GM18868 (cell line): ENCODE results near the gene NOTCH3.

Experiments
- ATAC-seq: cut with Tn5 transposase; IDR thresholded peaks from one replicate; pipeline ENCODE4 v1.9.1; 2021; ENCODE audit warnings: mild to moderate bottlenecking, moderate library complexity; ENCODE audit not compliant: unreplicated experiment

Gene NOTCH3

DNA sequence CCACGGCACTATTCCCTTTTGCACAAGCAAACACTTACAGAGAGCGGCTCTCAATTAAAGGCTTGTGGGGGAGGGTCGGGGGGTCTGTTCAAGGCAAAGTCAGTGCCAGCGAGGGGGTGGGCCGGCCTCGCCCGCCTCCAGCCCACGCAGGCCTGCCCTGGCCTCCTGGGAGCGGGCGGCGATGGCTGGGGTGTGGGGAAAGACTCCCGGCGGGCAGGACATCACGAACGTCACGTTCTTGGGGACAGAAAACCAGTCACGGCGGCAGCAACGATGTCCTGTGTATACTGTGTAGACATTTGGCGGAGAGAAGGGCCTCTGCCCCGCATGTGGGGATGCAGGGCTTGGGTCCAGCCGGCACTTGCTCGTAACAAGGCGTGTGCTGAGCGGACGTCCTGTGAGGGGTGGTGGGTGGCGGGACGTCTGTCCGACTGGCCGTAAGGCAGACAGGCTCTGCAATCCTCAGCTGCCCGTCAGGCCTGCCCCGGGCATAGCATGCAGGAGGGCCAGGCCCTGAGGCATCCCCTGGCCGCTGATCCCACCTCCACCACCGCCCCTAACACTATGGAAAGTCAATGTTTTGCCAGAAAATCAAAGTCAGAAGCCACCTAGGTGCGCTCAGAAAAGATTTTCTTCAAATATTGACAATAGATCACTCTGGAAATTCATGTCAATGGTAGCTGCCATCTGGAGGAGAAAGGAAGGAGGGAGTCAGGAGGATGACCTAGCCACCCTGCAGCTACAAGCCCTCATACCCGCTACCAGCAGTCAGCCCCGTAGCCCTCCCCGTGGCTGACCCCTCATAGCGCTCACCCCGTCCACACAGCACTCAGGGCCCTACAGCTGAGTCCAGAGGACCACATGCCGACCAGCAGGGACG lies 37.2 kb upstream of the NOTCH3 start:
- ATAC-seq = no peak

DNA sequence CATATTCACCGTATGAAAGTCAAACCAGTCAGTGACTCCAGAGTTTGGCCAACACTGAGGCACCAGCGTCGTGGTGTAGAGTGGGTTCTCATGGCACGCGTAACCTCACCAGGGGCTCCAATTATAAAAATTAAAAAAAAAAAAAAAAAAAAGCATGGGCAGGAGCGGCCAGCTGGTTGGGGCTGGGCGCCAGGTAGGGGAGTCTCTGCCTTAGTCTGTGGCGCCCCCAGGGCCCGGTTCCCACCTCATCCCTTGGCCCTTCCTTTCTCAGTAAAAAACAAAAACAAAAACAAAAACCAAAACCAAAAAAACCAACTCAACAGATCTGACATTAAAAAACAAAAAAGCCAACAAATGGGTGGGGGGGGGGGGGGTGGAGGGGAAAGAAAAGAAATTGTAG lies 36.1 kb upstream of the NOTCH3 start:
- no peak for ATAC-seq

DNA sequence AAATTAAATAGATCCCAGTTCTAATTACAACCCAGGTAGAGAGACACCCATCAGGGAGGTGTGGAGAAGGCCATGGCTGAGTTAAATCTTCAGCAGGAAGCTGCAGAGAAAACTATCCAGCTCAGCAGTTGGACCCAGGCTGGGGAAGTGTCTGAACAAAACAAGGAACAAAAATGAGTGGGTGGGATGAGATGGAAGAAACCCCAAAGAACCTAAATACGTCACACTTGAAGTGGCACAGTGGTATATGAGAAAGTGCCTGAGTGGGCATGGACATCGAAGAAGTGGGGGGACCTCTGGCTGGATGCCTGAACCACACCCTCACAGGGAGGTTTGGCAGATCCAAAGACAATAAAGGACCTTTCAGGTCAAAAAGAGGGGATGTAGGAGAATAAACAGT lies 35.0 kb upstream of the NOTCH3 start:
- no peak for ATAC-seq

DNA sequence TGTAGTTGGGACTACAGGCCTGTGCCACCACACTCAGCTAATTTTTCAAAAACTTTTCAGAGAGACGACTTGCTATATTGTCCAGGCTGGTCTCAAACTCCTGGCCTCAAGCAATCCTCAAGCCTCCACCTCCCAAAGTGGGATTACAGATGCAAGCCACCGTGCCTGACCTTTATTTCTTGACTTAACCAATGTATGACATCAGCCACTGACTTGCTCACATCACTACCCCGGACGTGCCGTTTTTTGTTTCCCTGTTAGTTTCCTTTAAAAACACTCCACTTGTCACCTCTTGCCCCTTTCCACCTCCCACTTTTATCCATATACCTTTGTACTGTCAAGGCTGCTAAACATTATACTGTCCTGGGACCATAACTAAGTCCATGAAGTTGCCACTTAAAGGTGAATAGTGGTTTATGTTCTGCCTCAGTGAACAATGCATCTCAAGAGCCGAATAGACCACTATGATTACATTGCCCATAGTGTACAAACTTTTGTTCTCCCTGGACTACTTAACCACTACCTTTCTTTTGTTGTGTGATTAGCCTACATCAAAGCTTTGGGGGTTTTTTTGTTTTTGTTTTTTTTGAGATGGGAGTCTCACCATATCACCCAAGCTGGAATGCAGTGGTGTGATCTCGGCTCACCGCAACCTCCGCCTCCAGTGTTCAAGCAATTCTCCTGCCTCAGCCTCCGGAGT lies 33.8 kb upstream of the NOTCH3 start:
- ATAC-seq = no peak

- ATAC-seq = no peak
Measured at GRCh38 chr19:15231271-15231670, 30.5 kb upstream of the NOTCH3 start.

DNA sequence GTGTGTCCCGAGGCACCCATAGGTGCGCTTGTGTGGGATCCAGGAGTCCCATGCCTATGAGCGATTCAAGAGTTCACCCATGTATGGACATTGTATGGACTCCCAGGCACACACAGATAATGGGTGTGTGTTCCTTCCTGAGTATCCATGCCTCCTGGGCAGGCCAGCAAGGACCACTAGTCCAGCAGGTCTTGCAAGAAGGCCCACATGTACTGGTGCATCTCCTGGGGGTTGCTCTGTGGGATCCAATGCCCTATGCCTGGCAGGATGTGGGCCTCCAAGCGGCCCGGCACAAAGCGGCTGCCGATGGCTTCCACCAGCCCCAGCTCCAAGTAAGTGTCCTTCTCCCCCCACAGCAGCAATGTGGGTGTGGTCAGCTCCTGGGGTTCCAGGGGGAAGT lies 26.5 kb upstream of the NOTCH3 start:
- ATAC-seq = no peak

GRCh38 chr19:15225760-15226159 lies 25.0 kb upstream of the NOTCH3 start:
- ATAC-seq = no peak

GRCh38 chr19:15223649-15224361 lies 23.0 kb upstream of the NOTCH3 start:
- no peak for ATAC-seq

DNA sequence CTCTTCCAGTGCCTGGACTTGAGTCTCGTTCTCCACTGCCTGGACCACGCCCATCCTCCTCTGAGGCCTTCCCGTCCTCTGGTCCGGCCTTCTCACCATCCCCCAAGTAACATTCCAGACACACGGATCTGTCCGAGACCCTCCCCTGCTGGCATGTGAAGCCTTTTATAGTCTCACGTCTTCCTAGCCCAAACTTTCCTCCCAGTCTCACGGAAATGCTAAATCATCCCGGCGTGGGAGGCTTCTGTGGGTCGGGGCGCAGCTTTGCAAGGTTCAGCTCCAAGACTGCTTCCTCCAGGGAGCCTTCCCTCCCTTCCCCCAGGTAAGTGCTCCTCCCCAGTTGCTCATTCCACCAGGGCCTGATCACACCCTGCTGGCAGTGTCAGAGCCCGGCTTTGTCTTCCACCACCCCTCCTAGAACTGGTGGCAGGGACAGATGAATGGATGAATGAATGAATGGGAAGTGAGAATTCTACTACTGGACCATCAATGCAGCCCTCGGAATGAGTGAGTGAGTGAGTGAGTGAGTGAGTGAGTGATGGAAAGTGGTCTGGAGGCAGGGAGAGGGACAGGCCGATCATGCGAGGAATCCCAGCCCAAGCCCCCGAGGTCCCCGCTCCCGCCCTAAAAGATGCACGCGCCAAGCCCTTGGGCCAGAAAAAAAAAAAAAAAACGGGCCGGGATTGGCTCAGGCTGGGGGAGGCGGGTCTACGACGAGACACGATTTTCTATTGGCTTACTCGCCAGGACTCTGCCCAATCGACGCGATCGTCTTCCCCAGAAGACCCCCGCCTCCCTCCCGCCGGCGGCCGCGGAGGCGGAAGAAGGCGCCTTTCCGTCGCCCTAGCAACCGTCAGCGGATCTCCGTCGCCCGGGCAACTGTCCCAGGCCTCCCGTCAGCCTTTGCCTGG lies 22.2 kb upstream of the NOTCH3 start:
- ATAC-seq = peak; percentile 74

DNA sequence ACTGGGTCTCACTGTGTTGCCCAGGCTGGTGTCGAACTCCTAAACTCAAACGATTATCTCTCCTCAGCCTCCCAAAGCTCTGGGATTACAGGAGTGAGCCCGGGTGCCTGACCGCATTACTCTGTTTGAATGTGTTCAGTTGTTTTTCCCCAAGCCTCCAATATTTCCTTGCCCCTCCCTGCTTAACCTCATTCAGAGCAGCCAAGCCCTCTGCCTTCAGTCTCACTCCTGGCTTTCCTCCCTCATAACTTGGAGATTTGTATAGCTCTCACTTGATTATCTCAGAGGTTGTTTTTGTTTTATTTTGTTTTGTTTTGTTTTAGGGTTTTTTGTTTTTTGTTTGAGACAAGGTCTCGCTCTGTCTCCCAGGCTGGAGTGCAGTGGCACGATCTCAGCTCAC lies 20.0 kb upstream of the NOTCH3 start:
- no peak for ATAC-seq

DNA sequence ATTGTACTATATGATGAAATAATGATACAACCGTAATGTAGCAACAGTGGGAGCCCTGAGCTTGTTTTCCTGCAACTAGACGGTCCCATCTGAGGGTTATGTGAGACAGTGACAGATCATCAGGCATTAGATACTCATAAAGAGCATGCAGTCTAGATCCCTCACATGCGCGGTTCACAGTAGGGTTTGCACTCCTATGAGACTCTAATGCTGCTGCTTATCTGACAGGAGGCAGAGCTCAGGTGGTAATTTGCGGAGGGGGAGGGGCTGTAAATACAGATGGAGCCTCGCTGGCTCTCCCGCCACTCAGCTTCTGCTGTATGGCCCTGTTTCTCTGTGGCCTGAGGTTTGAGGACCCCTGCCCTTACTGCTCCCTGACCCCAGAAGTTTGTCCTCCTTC lies 17.7 kb upstream of the NOTCH3 start:
- ATAC-seq = no peak

DNA sequence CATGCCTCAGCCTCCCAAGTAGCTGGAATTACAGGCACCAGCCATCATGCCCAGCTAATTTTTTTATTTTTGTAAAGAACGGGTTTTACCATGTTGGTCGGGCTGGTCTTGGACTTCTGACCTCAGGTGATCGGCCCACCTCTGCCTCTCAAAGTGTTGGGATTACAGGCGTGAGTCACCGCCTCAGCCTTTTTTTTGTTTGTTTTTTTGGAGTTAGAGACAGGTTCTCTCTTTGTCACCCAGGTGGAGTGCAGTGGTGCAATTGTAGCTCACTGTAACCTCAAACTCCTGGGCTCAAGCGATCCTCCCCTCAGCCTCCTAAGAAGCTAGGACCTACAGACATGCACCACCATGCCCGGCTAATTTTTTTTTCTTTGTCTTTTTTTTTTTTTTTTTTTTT lies 15.6 kb upstream of the NOTCH3 start:
- ATAC-seq = no peak

- ATAC-seq = no peak
Measured at GRCh38 chr19:15213715-15214381, 13.1 kb upstream of the NOTCH3 start.

- ATAC-seq = no peak
Measured at GRCh38 chr19:15212711-15213110, 11.9 kb upstream of the NOTCH3 start.

DNA sequence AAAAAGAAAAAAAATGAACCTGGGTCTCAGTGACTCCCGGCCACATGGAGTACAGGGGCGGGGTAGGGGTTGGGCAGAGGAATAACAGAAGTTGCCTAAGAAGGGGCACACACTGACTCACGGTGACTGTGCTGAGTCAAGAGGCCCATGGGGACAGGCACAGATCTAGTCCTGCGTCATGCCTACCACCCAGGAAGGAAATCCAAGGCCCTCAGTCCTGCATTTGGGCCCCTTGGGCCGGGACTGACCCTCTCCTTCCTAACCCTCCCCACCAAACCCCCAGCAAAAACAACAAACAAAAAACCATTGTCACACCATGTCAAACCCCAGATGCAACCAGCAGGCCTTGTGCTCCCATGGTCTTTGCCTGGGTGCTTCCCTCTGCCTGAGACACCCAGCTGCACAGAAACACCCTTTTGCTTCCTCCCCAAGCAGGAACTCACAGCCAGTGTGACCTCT lies 9.6 kb upstream of the NOTCH3 start:
- ATAC-seq = no peak

DNA sequence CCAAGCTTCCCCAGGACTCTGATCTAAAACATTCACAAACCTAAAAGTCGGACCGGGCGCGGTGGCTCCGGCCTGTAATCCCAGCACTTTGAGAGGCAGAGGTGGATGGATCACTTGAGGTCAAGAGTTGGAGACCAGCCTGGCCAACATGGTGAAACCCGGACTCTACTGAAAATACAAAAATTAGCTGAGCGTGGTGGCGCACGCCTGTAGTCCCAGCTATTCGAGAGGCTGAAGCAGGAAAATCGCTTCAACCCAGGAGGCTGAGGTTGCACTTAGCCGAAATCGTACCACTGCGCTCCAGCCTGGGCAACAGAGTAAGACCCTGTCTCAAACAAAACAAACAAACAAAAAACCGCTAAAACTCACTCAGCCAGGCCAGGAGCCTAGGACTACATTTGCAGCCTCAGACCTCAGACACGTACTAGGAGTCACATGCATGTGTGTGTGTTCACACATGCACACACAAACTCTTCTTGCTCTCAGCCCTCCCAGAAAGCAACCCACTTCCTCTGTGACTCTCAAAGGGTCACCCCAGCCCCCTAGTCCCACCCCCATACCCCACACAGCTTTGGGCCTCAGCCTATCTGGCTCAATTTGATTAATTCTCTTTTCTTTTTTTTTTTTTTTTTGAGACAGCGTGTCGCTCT lies 704 bp upstream of the NOTCH3 start:
- ATAC-seq = no peak

GRCh38 chr19:15199661-15200552 lies 888 bp downstream of the NOTCH3 start:
- no peak for ATAC-seq

GRCh38 chr19:15198951-15199660 lies 1.7 kb downstream of the NOTCH3 start:
- ATAC-seq = no peak
